Fibroblast of lung (primary cell): ENCODE measurements around the gene TMEM51. TPM values are rescaled to one million over a fixed set of nuclear protein-coding genes. Genes with fewer than 3 reads are reported as not detected.

Experiments used
- DNase-seq, 2 donors: peaks; one replicate each; pipeline versions ENCODE4 v3.0.0 to v3.0.0-alpha.2; 2010; ENCODE audit warnings: low read depth in 2 of 2
- H2AFZ ChIP-seq: 2 replicates; pipeline ENCODE4 v1.5.1; 2012; ENCODE audit warnings: low read length, control low read depth, inconsistent platforms
- H3K27ac ChIP-seq: 2 replicates; pipeline ENCODE4 v1.5.1; 2011; ENCODE audit warnings: low read length, control low read depth; ENCODE audit not compliant: insufficient read depth
- H3K27me3 ChIP-seq: 2 replicates; pipeline ENCODE4 v1.5.1; 2011; ENCODE audit warnings: mild to moderate bottlenecking, low read length; ENCODE audit not compliant: control insufficient read depth, insufficient read depth
- H3K36me3 ChIP-seq: 2 replicates; pipeline ENCODE4 v1.5.1; 2011; ENCODE audit warnings: low read length; ENCODE audit not compliant: control insufficient read depth, insufficient read depth
- H3K4me1 ChIP-seq: 2 replicates; pipeline ENCODE4 v1.5.1; 2011; ENCODE audit warnings: low read length; ENCODE audit not compliant: control insufficient read depth, insufficient read depth; ENCODE audit errors: extremely low read depth
- H3K4me2 ChIP-seq: 2 replicates; pipeline ENCODE4 v1.5.1; 2011; ENCODE audit warnings: low read length, control low read depth; ENCODE audit not compliant: insufficient read depth; ENCODE audit errors: extremely low read depth
- H3K4me3 ChIP-seq, 4 experiments: fragments of 200-600 bp in 1 of 4; sonication (generic) in 1 of 4; replicated peaks in 1 of 4; 2 replicates each; pipeline ENCODE4 v1.5.1; 2011 to 2016; ENCODE audit warnings: low read length in 4 of 4, low read depth in 3 of 4, mild to moderate bottlenecking in 3 of 4, control low read depth in 2 of 4, inconsistent platforms in 1 of 4, mixed read lengths in 1 of 4; ENCODE audit not compliant: insufficient read depth in 1 of 4; ENCODE audit errors: control extremely low read depth in 1 of 4
- H3K79me2 ChIP-seq: 2 replicates; pipeline ENCODE4 v1.5.1; 2012; ENCODE audit warnings: mild to moderate bottlenecking, low read length, inconsistent platforms; ENCODE audit not compliant: control insufficient read depth, insufficient read depth
- H3K9ac ChIP-seq: 2 replicates; pipeline ENCODE4 v1.5.1; 2011; ENCODE audit warnings: mild to moderate bottlenecking, low read length, control low read depth; ENCODE audit not compliant: insufficient read depth
- H3K9me3 ChIP-seq: 2 replicates; pipeline ENCODE4 v1.5.1; 2012; ENCODE audit warnings: low read depth, low read length; ENCODE audit not compliant: control insufficient read depth, insufficient read depth
- H4K20me1 ChIP-seq: 2 replicates; pipeline ENCODE4 v1.5.1; 2011; ENCODE audit warnings: low read length; ENCODE audit not compliant: control insufficient read depth, insufficient read depth; ENCODE audit errors: extremely low read depth
- EZH2 ChIP-seq: IDR thresholded peaks from 2 replicates; pipeline ENCODE4 v1.5.1; 2012; ENCODE audit warnings: low read length, control low read depth, mild to moderate bottlenecking; ENCODE audit errors: missing control alignments
- polyA plus RNA-seq, 2 donors: library from polyadenylated mRNA; depleted of rRNA in 1 of 2; stranded (reverse) in 1 of 2; unstranded in 1 of 2; fragments of >200 nt; gene quantifications; 2 replicates each; pipeline ENCODE4 v1.2.1, GENCODE V29; 2011 to 2012; ENCODE audit warnings: missing spikeins in 1 of 2
- total RNA-seq: library from RNA; depleted of rRNA; stranded (reverse); fragments of >200 nt; gene quantifications from 2 replicates; pipeline ENCODE4 v1.2.1, GENCODE V29; 2014
- TF ChIP-seq, protein P1 (sequence below), 2 donors: IDR thresholded peaks in 1 of 2; conservative IDR thresholded peaks in 1 of 2; 1 replicate in 1 of 2; 2 replicates in 1 of 2; pipeline ENCODE4 v1.5.1; 2011 to 2012; ENCODE audit warnings: low read length in 2 of 2, control low read depth in 1 of 2, inconsistent platforms in 1 of 2, low read depth in 1 of 2, mild to moderate bottlenecking in 1 of 2

Gene TMEM51
- total and polyA plus RNA-seq, 2 donors (not counting 1 experiment from before 2014, with no cell fraction given), result 6.1 to 19.0 TPM

DNA sequence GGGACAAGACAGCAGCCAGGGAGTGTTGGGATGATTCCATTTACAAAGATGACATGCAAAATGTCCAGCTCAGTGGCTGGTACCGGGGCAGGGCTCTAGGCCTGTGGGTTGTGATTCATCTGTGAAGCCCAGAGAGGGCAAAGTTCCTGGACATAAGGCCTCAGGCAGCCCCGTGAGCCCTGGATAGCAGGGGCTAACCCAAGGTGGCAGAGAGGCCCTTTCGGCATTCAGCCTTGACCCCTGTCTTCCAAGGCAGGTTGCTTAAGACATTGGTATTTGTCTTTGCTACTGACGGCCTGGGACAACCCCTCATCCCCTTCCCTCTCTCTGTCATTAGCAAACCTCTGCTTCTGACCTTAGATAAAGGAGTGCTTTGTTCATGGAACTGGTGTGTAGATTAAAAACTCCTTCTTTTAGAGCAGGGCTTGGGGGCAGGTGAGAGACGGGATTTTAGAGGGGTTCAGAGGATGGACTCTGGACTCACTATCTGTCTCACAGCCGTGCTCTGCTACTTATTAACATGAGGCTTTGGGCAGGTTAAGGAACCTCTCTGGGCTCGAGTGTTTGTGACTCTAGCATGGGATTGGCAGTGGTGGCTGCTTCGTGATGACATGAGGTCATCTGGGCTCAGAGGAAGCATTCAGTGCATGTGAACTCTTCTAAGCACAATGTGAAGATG is 36.3 kb downstream of the TMEM51 start:
- no peak overlapping the region for H3K4me3 ChIP-seq
- no peak overlapping the region for H3K9ac ChIP-seq
- no peak for DNase-seq
- H3K79me2 ChIP-seq, result peaks cover 6% of the 10 kb centered on the region
- H3K9me3 ChIP-seq, result no peaks in the 10 kb centered on the region
- H3K4me1 ChIP-seq, result peaks cover 20% of the 10 kb centered on the region
- H3K36me3 ChIP-seq, result no peaks in the 10 kb centered on the region
- TF ChIP-seq, protein P1, sequence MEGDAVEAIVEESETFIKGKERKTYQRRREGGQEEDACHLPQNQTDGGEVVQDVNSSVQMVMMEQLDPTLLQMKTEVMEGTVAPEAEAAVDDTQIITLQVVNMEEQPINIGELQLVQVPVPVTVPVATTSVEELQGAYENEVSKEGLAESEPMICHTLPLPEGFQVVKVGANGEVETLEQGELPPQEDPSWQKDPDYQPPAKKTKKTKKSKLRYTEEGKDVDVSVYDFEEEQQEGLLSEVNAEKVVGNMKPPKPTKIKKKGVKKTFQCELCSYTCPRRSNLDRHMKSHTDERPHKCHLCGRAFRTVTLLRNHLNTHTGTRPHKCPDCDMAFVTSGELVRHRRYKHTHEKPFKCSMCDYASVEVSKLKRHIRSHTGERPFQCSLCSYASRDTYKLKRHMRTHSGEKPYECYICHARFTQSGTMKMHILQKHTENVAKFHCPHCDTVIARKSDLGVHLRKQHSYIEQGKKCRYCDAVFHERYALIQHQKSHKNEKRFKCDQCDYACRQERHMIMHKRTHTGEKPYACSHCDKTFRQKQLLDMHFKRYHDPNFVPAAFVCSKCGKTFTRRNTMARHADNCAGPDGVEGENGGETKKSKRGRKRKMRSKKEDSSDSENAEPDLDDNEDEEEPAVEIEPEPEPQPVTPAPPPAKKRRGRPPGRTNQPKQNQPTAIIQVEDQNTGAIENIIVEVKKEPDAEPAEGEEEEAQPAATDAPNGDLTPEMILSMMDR (conservative IDR thresholded peaks at IDR 0.05 in 1 of 2, IDR thresholded peaks at IDR 0.05 in 1 of 2; ENCODE audit: low read depth in 1 of 2, low read length in 2 of 2), result no peak
- TF ChIP-seq EZH2, result no peak
- H3K27me3 ChIP-seq, result no peaks in the 10 kb centered on the region
- no peak overlapping the region for H2AFZ ChIP-seq
- H3K27ac ChIP-seq, result no peak overlapping the region
- H4K20me1 ChIP-seq, result no peaks in the 10 kb centered on the region
- no peak overlapping the region for H3K4me2 ChIP-seq

DNA sequence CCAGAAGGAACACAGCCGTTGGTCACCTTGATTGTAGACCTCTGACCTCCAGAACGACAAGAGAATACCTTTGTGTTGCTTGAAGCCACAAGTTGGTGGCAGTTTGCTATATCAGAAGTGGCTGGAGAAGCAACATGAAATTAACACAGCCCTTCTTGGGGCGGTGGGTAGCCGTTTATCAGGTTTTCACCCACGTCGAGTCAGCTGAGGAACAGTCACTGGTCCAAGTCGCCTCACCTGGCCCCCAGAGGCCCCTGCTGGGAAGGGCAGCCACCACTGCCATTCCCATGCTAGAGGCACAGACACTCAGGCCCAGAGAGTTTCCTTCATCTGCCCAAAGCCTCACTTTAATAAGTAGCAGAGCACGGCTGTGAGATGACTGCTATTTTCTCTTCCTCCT is 37.7 kb downstream of the TMEM51 start:
- H3K4me1 ChIP-seq, result peaks cover 27% of the 10 kb centered on the region
- H3K4me3 ChIP-seq, result no peak overlapping the region
- no peaks in the 10 kb centered on the region for H4K20me1 ChIP-seq
- no peaks in the 10 kb centered on the region for H3K9me3 ChIP-seq
- no peaks in the 10 kb centered on the region for H3K27me3 ChIP-seq
- H3K9ac ChIP-seq, result no peak overlapping the region
- no peak overlapping the region for H2AFZ ChIP-seq
- H3K4me2 ChIP-seq, result no peak overlapping the region
- peaks cover 4% of the 10 kb centered on the region for H3K79me2 ChIP-seq
- no peaks in the 10 kb centered on the region for H3K36me3 ChIP-seq
- no peak for DNase-seq
- no peak overlapping the region for H3K27ac ChIP-seq
- TF ChIP-seq, protein P1 (conservative IDR thresholded peaks at IDR 0.05 in 1 of 2, IDR thresholded peaks at IDR 0.05 in 1 of 2; ENCODE audit: low read depth in 1 of 2, low read length in 2 of 2), result no peak
- no peak for TF ChIP-seq EZH2

DNA sequence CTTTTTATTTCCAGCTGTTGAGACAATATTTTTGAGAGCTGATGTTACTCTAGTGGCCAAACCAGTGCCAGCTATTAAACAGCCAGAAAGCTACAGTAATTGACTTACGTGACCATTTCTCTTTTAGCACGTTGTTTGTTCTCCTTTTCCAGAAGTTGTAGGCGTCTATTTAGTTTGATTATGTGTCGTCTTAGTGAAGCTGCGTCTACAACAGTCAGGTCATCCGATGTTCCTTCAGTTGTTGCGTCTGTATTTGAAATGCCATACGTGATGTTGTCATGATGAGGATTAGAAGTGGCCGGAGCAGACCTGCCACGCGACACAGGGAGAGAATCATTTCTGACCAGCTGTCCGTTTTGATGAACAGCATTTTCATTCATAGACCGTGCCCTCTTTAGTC is 38.2 kb downstream of the TMEM51 start:
- H3K4me1 ChIP-seq, result peaks cover 23% of the 10 kb centered on the region
- H3K36me3 ChIP-seq, result no peaks in the 10 kb centered on the region
- no peak for DNase-seq
- no peak overlapping the region for H3K27ac ChIP-seq
- H3K9ac ChIP-seq, result no peak overlapping the region
- no peak overlapping the region for H3K4me3 ChIP-seq
- H3K4me2 ChIP-seq, result no peak overlapping the region
- TF ChIP-seq EZH2, result no peak
- TF ChIP-seq, protein P1 (conservative IDR thresholded peaks at IDR 0.05 in 1 of 2, IDR thresholded peaks at IDR 0.05 in 1 of 2; ENCODE audit: low read depth in 1 of 2, low read length in 2 of 2), result no peak
- H3K27me3 ChIP-seq, result no peaks in the 10 kb centered on the region
- peaks cover 4% of the 10 kb centered on the region for H3K79me2 ChIP-seq
- H2AFZ ChIP-seq, result no peak overlapping the region
- H3K9me3 ChIP-seq, result no peaks in the 10 kb centered on the region
- no peaks in the 10 kb centered on the region for H4K20me1 ChIP-seq
